Naive thymus-derived CD4-positive, alpha-beta T cell (primary cell): ENCODE data around the gene CD300E. TPM values are rescaled to one million over a fixed set of nuclear protein-coding genes. Genes with fewer than 3 reads are reported as not detected.
"Not testable (repeated sequence)": the region's sequence is repeated elsewhere in the genome, so short reads cannot be mapped to it uniquely, and the experiment has no call there.

ENCODE experiments used
- ATAC-seq: fragments of 150-1000 bp; cut with Tn5 transposase; 2 replicates; pipeline ENCODE4 v1.10.0; 2021; ENCODE audit warnings: mild to moderate bottlenecking, moderate library complexity
- CTCF ChIA-PET: fragments of 350-600 bp; sonication (Branson Sonifier 250); formaldehyde crosslinking; loops from one replicate; lab custom pipeline; 2021; ENCODE audit warnings: antibody characterized with exemption; lab: Charles Lee
- POLR2A ChIA-PET: fragments of 350-600 bp; sonication (Branson Sonifier 250); formaldehyde crosslinking; loops from one replicate; lab custom pipeline; 2021; ENCODE audit warnings: antibody characterized with exemption, inconsistent platforms; lab: Charles Lee
- DNase-seq, 9 donors: peaks; one replicate each; pipeline versions ENCODE4 v3.0.0 to v3.0.0-alpha.2; 2020 to 2022; ENCODE audit warnings: mixed read lengths in 1 of 9
- H3K27ac ChIP-seq: one replicate; pipeline ENCODE4 v1.7.0; 2013; ENCODE audit warnings: mild to moderate bottlenecking, low read depth, low read length, moderate library complexity
- H3K27me3 ChIP-seq, 2 donors: one replicate each; pipeline ENCODE4 v1.7.0; 2013; ENCODE audit warnings: low read length in 2 of 2, mild to moderate bottlenecking in 2 of 2, moderate library complexity in 2 of 2; ENCODE audit not compliant: control insufficient read depth in 2 of 2, insufficient read depth in 2 of 2
- H3K36me3 ChIP-seq, 3 experiments: 1 replicate in 2 of 3; 2 replicates in 1 of 3; pipeline ENCODE4 v1.7.0; 2013; ENCODE audit warnings: low read length in 3 of 3, mild to moderate bottlenecking in 3 of 3, moderate library complexity in 1 of 3; ENCODE audit not compliant: insufficient read depth in 3 of 3, control insufficient read depth in 2 of 3
- H3K4me1 ChIP-seq, 2 donors: one replicate each; pipeline ENCODE4 v1.7.0; 2013; ENCODE audit warnings: low read length in 2 of 2, mild to moderate bottlenecking in 2 of 2, moderate library complexity in 1 of 2; ENCODE audit not compliant: control insufficient read depth in 2 of 2, insufficient read depth in 2 of 2
- H3K4me3 ChIP-seq: 2 replicates; pipeline ENCODE4 v1.7.0; 2013; ENCODE audit warnings: mild to moderate bottlenecking, low read length
- H3K9me3 ChIP-seq, 3 experiments: 1 replicate in 2 of 3; 2 replicates in 1 of 3; pipeline ENCODE4 v1.7.0; 2013; ENCODE audit warnings: low read length in 3 of 3; ENCODE audit not compliant: control insufficient read depth in 2 of 3
- H3K27ac Mint-ChIP-seq, 9 donors: one replicate each; pipeline ENCODE4 v1.8.0; 2020 to 2022; ENCODE audit warnings: mixed read lengths in 9 of 9, mild to moderate bottlenecking in 8 of 9, moderate library complexity in 5 of 9, inconsistent platforms in 2 of 9
- H3K27me3 Mint-ChIP-seq, 5 donors: one replicate each; pipeline ENCODE4 v1.8.0; 2021 to 2022; ENCODE audit warnings: mixed read lengths in 5 of 5, mild to moderate bottlenecking in 1 of 5
- H3K36me3 Mint-ChIP-seq, 5 donors: one replicate each; pipeline ENCODE4 v1.8.0; 2020 to 2022; ENCODE audit warnings: mixed read lengths in 5 of 5, mild to moderate bottlenecking in 3 of 5, inconsistent platforms in 1 of 5
- H3K4me1 Mint-ChIP-seq, 7 donors: one replicate each; pipeline ENCODE4 v1.8.0; 2020 to 2022; ENCODE audit warnings: mixed read lengths in 7 of 7, mild to moderate bottlenecking in 3 of 7, inconsistent platforms in 1 of 7
- H3K4me3 Mint-ChIP-seq, 10 donors: one replicate each; pipeline ENCODE4 v1.8.0; 2020 to 2022; ENCODE audit warnings: mild to moderate bottlenecking in 10 of 10, mixed read lengths in 10 of 10, moderate library complexity in 6 of 10, inconsistent platforms in 2 of 10
- H3K9me3 Mint-ChIP-seq, 11 donors: one replicate each; pipeline ENCODE4 v1.8.0; 2020 to 2022; ENCODE audit warnings: mixed read lengths in 11 of 11, mild to moderate bottlenecking in 4 of 11, inconsistent platforms in 1 of 11, moderate library complexity in 1 of 11
- intact Hi-C, 2 donors: fragments of 100-400 bp; cut with micrococcal nuclease; formaldehyde crosslinking; loops; one replicate each; pipeline ENCODE4 v1.15.1; 2023
- polyA plus RNA-seq, 2 donors: library from polyadenylated mRNA; unstranded; fragments of 300-500 nt; fragmentation: Illumina TruSeq; gene quantifications; one replicate each; pipeline ENCODE4 v1.2.3, GENCODE V29; 2021
- total RNA-seq, 6 experiments: library from RNA in 5 of 6; stranded (reverse) in 5 of 6; gene quantifications; 1 replicate in 5 of 6; 2 replicates in 1 of 6; pipeline ENCODE4 v1.2.3 and lab custom pipeline; 2021 to 2026

The CD300E gene
- total and polyA plus RNA-seq, 7 experiments from 2014 or later: 11.9 to 93.1 TPM; not detected in 5

GRCh38 chr17:74631468-74632450, 8.2 kb upstream of the CD300E start:
- H3K27ac ChIP-seq: no peak overlapping the region
- H3K4me3 ChIP-seq: no peak overlapping the region
- no peak for DNase-seq
- ChIA-PET POLR2A (no interaction called here), CTCF (no interaction called here)
- peaks cover 0 to 5% of the 10 kb centered on the region in 2 donors for H3K27me3 ChIP-seq
- no peaks in the 10 kb centered on the region for H3K4me1 ChIP-seq
- no peak overlapping the region for H3K27ac Mint-ChIP-seq
- peaks cover 0 to 11% (median 9%) of the 10 kb centered on the region in 7 donors for H3K4me1 Mint-ChIP-seq
- no peaks in the 10 kb centered on the region for H3K36me3 ChIP-seq
- H3K27me3 Mint-ChIP-seq: peaks cover 21 to 67% (median 34%) of the 10 kb centered on the region in 5 donors
- H3K4me3 Mint-ChIP-seq: no peak overlapping the region
- peaks cover 0 to 1% (median 0%) of the 10 kb centered on the region in 5 donors for H3K36me3 Mint-ChIP-seq
- peak; percentile 89 for ATAC-seq
- H3K9me3 Mint-ChIP-seq: peaks cover 0 to 6% (median 2%) of the 10 kb centered on the region in 11 donors
- intact Hi-C loops: no loop called here
- no peaks in the 10 kb centered on the region for H3K9me3 ChIP-seq

GRCh38 chr17:74630251-74630650, 6.7 kb upstream of the CD300E start:
- H3K4me3 Mint-ChIP-seq, CTCF ChIA-PET, H3K27ac ChIP-seq, H3K27me3 ChIP-seq, H3K36me3 ChIP-seq, H3K4me1 ChIP-seq, H3K36me3 Mint-ChIP-seq, DNase-seq, H3K27ac Mint-ChIP-seq, ATAC-seq, intact Hi-C loops, H3K4me3 ChIP-seq, POLR2A ChIA-PET, H3K9me3 ChIP-seq: not testable (repeated sequence)
- Mint-ChIP-seq H3K9me3 (peaks cover 0 to 19% (median 4%) of the 10 kb centered on the region in 11 donors), H3K27me3 (peaks cover 25 to 72% (median 35%) of the 10 kb centered on the region in 5 donors), H3K4me1 (peaks cover 0 to 11% (median 9%) of the 10 kb centered on the region in 7 donors)

GRCh38 chr17:74625661-74626060, 2.1 kb upstream of the CD300E start:
- intact Hi-C loops: no loop called here
- Histone ChIP-seq H3K9me3 (no peaks in the 10 kb centered on the region), H3K27ac (no peak overlapping the region), H3K36me3 (no peaks in the 10 kb centered on the region), H3K4me3 (no peak overlapping the region), H3K27me3 (peaks cover 0 to 5% of the 10 kb centered on the region in 2 donors), H3K4me1 (no peaks in the 10 kb centered on the region)
- H3K4me3 Mint-ChIP-seq: no peak overlapping the region
- ATAC-seq: no peak
- ChIA-PET POLR2A (no interaction called here), CTCF (no interaction called here)
- no peak for DNase-seq
- H3K4me1 Mint-ChIP-seq: peaks cover 0 to 7% (median 0%) of the 10 kb centered on the region in 7 donors
- no peak overlapping the region for H3K27ac Mint-ChIP-seq
- H3K36me3 Mint-ChIP-seq: peaks cover 0 to 4% (median 0%) of the 10 kb centered on the region in 5 donors
- H3K27me3 Mint-ChIP-seq: peaks cover 45 to 84% (median 57%) of the 10 kb centered on the region in 5 donors
- H3K9me3 Mint-ChIP-seq: peaks cover 0 to 19% (median 4%) of the 10 kb centered on the region in 11 donors

GRCh38 chr17:74624131-74624530, 593 bp upstream of the CD300E start:
- no peak for ATAC-seq
- no peak overlapping the region for H3K27ac Mint-ChIP-seq
- CTCF ChIA-PET: no interaction called here

GRCh38 chr17:74619077-74619673, 4.4 kb downstream of the CD300E start:
- Histone ChIP-seq H3K27me3 (no peaks in the 10 kb centered on the region), H3K4me1 (no peaks in the 10 kb centered on the region), H3K4me3 (no peak overlapping the region), H3K9me3 (no peaks in the 10 kb centered on the region), H3K27ac (no peak overlapping the region), H3K36me3 (no peaks in the 10 kb centered on the region)
- no peaks in the 10 kb centered on the region for H3K36me3 Mint-ChIP-seq
- ChIA-PET CTCF (no interaction called here), POLR2A (no interaction called here)
- peaks cover 47 to 72% (median 55%) of the 10 kb centered on the region in 5 donors for H3K27me3 Mint-ChIP-seq
- H3K27ac Mint-ChIP-seq: no peak overlapping the region
- H3K9me3 Mint-ChIP-seq: peaks cover 0 to 5% (median 0%) of the 10 kb centered on the region in 11 donors
- H3K4me3 Mint-ChIP-seq: no peak overlapping the region
- ATAC-seq (no peak), DNase-seq (no peak)
- peaks cover 0 to 12% (median 0%) of the 10 kb centered on the region in 7 donors for H3K4me1 Mint-ChIP-seq
- intact Hi-C loops: no loop called here

More at GRCh38 chr17:74624131-74624530, 593 bp upstream of the CD300E start:
- peaks cover 0 to 19% (median 4%) of the 10 kb centered on the region in 11 donors for H3K9me3 Mint-ChIP-seq
- Histone ChIP-seq H3K36me3 (no peaks in the 10 kb centered on the region), H3K4me1 (no peaks in the 10 kb centered on the region), H3K9me3 (no peaks in the 10 kb centered on the region), H3K4me3 (no peak overlapping the region), H3K27me3 (no peaks in the 10 kb centered on the region), H3K27ac (no peak overlapping the region)
- peaks cover 0 to 5% (median 0%) of the 10 kb centered on the region in 7 donors for H3K4me1 Mint-ChIP-seq
- H3K27me3 Mint-ChIP-seq: peaks cover 45 to 79% (median 51%) of the 10 kb centered on the region in 5 donors
- intact Hi-C loops: no loop called here
- peaks cover 0 to 4% (median 0%) of the 10 kb centered on the region in 5 donors for H3K36me3 Mint-ChIP-seq
- H3K4me3 Mint-ChIP-seq: no peak overlapping the region
- POLR2A ChIA-PET: no interaction called here
- no peak for DNase-seq

- Mint-ChIP-seq H3K9me3 (peaks cover 0 to 4% (median 0%) of the 10 kb centered on the region in 11 donors), H3K4me3 (no peak overlapping the region), H3K27ac (no peak overlapping the region), H3K4me1 (peaks cover 0 to 12% (median 0%) of the 10 kb centered on the region in 7 donors), H3K36me3 (no peaks in the 10 kb centered on the region), H3K27me3 (peaks cover 44 to 65% (median 52%) of the 10 kb centered on the region in 5 donors)
- ChIA-PET POLR2A (no interaction called here), CTCF (no interaction called here)
- Histone ChIP-seq H3K9me3 (no peaks in the 10 kb centered on the region), H3K4me3 (no peak overlapping the region), H3K4me1 (no peaks in the 10 kb centered on the region), H3K27ac (no peak overlapping the region), H3K36me3 (no peaks in the 10 kb centered on the region), H3K27me3 (no peaks in the 10 kb centered on the region)
- intact Hi-C loops: no loop called here
- ATAC-seq: no peak
- no peak for DNase-seq
These were observed 5.1 kb downstream of the CD300E start for GRCh38 chr17:74618451-74618850.
